Ishikawa (cell line): ENCODE data around the gene PLAAT3.

Experiments
- CEBPB ChIP-seq: IDR thresholded peaks from 2 replicates; pipeline ENCODE4 v1.6.1; 2012
- CREB1 ChIP-seq: IDR thresholded peaks from 2 replicates; pipeline ENCODE4 v1.6.1; 2012; ENCODE audit warnings: low read depth
- EGR1 ChIP-seq: IDR thresholded peaks from 2 replicates; pipeline ENCODE4 v1.6.1; 2012
- EP300 ChIP-seq: IDR thresholded peaks from 2 replicates; pipeline ENCODE4 v1.6.1; 2012; ENCODE audit warnings: borderline replicate concordance
- NFIC ChIP-seq: IDR thresholded peaks from 2 replicates; pipeline ENCODE4 v1.6.1; 2012
- RAD21 ChIP-seq: IDR thresholded peaks from 2 replicates; pipeline ENCODE4 v1.6.1; 2012; ENCODE audit warnings: low read depth
- TAF1 ChIP-seq: IDR thresholded peaks from 2 replicates; pipeline ENCODE4 v1.6.1; 2012; ENCODE audit warnings: low read depth, mild to moderate bottlenecking
- TCF12 ChIP-seq: IDR thresholded peaks from 2 replicates; pipeline ENCODE4 v1.6.1; 2012; ENCODE audit warnings: low read depth
- TEAD4 ChIP-seq: IDR thresholded peaks from 2 replicates; pipeline ENCODE4 v1.6.1; 2012
- YY1 ChIP-seq: IDR thresholded peaks from 2 replicates; pipeline ENCODE4 v1.6.1; 2012; ENCODE audit warnings: low read depth
- ZBTB7A ChIP-seq: IDR thresholded peaks from 2 replicates; pipeline ENCODE4 v1.6.1; 2012; ENCODE audit warnings: low read depth
- TF ChIP-seq, protein P1 (sequence below): IDR thresholded peaks from 2 replicates; pipeline ENCODE4 v1.6.1; 2012
- TF ChIP-seq, protein P2 (sequence below): IDR thresholded peaks from 2 replicates; pipeline ENCODE4 v1.6.1; 2012; ENCODE audit warnings: low read depth, mild to moderate bottlenecking
- TF ChIP-seq, protein P3 (sequence below): IDR thresholded peaks from 2 replicates; pipeline ENCODE4 v1.6.1; 2012

The PLAAT3 gene

DNA sequence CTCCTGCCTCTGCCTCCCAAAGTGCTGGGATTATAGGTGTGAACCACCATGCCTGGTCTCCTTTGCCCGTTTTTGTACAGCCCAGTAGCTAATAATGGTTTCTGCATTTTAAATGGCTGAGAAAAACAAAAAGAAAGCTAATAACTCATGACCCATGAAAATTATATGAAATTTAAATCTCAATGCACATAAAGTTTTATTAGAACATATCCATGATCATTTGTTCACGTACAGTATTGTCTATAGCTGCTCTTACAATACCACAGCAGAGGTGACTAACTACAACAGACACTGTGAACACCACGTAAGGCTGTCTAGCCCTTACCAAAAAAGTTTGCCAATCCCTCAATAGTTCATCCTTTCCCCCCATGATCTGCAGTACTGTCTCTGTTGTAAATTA lies 44.7 kb downstream of the PLAAT3 start:
- no peak for TF ChIP-seq TCF12
- TF ChIP-seq YY1, result no peak
- TF ChIP-seq, protein P1, sequence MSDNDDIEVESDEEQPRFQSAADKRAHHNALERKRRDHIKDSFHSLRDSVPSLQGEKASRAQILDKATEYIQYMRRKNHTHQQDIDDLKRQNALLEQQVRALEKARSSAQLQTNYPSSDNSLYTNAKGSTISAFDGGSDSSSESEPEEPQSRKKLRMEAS, result no peak
- no peak for TF ChIP-seq TEAD4
- TF ChIP-seq, protein P2, sequence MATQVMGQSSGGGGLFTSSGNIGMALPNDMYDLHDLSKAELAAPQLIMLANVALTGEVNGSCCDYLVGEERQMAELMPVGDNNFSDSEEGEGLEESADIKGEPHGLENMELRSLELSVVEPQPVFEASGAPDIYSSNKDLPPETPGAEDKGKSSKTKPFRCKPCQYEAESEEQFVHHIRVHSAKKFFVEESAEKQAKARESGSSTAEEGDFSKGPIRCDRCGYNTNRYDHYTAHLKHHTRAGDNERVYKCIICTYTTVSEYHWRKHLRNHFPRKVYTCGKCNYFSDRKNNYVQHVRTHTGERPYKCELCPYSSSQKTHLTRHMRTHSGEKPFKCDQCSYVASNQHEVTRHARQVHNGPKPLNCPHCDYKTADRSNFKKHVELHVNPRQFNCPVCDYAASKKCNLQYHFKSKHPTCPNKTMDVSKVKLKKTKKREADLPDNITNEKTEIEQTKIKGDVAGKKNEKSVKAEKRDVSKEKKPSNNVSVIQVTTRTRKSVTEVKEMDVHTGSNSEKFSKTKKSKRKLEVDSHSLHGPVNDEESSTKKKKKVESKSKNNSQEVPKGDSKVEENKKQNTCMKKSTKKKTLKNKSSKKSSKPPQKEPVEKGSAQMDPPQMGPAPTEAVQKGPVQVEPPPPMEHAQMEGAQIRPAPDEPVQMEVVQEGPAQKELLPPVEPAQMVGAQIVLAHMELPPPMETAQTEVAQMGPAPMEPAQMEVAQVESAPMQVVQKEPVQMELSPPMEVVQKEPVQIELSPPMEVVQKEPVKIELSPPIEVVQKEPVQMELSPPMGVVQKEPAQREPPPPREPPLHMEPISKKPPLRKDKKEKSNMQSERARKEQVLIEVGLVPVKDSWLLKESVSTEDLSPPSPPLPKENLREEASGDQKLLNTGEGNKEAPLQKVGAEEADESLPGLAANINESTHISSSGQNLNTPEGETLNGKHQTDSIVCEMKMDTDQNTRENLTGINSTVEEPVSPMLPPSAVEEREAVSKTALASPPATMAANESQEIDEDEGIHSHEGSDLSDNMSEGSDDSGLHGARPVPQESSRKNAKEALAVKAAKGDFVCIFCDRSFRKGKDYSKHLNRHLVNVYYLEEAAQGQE, result no peak
- no peak for TF ChIP-seq RAD21
- no peak for TF ChIP-seq NFIC
- TF ChIP-seq EGR1, result no peak
- TF ChIP-seq CREB1, result no peak
- TF ChIP-seq CEBPB, result no peak
- TF ChIP-seq TAF1, result no peak

DNA sequence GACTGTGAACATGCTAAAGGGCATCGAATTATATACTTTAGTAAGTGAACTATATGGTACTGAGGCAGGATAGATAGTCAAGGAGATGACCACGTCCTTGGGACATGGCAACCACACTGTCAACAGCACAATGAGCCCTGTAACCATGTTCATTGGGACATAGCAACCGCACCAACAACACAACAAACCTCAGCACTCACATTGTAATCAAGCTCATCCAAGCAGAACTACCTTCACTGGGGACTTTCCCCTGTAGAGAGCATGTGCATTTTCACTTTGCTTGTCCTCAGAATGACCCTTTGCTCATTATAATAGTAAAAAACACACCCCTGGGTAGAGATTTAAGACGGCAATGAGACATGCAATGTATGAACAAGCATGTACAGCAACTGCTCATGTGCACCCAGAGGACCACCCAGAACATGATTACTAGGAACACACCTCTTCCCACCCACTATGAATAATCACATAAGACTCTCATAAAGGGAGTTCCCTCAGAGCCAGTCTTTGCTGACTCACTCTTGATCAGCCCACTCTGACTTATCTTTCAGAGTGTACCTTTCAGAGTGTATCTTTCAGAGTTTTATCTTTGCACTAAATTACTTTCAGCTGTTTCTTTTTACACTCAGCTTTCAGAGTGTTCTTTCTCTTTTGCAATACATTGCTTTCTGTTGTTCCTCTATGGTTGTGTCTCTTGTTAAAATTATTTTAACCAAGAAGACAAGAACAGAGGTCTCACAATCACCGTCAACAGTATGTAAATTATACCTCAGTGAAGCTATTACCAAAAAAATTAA lies 47.0 kb downstream of the PLAAT3 start:
- TF ChIP-seq EP300 (no peak), ZBTB7A (no peak), TCF12 (no peak)

DNA sequence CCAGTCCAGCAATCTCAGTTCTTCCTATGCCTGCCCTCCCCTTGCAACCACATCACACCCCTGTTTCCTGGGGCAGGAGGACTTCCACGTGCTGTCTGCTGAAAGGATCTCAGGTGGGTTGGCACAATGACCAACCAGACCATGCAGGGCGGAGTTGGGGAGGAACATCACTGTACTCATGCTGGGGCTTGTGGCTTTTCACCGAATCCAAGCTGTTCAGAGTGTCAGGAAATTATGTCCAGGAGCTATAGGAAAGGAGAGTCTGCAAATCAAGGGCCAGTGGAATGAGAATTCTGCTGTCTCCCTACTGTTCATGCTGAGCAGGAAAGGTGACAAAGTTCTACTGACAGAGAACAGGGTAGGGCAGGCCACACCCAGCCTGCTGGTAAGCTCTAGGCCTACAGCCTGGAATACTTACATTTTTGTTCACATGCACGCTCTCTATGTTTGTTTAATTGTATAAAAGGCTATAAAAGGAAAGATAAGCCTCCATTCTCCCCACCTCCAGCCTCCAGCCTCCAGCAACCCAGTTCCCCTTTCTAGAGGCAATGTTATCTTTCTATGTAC lies 49.4 kb downstream of the PLAAT3 start:
- TF ChIP-seq, protein P1, result peak; percentile 36; the same call in 1 of the 2 replicates
- TF ChIP-seq NFIC (no peak), TEAD4 (no peak)

DNA sequence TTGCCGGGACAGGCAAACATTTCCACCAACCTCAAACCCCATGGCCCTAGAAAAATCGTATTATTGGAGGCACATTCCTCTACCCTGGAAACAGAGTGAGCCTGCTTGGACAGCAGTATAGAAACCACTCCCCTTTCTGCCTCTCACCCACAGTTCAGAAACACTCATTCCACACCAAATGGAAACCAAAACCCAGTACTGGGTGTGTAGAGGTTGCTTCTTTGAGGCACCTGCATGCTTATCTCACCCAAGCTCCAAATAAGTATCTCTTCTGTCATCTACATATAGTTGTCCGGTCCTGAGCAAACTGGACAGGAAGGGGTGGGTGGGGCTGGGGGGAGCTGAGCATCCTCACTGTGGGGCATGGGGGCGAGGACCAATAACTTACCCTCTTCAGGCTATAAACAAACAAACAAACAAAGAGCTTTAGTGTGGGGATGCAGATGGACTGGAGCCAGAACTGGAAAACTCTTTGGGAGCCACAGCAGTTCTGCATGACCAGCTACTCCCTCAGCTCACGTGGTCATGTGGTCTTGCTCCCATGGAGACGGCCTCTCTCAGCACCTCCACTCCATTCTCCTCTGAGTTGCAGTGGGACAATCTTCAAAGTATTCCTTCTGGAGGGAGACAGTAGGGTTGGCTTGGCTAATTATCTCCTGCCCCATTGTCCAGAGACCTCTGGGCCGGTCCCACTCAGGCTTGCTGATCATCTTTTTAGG lies 50.0 kb downstream of the PLAAT3 start:
- TF ChIP-seq, protein P2, result no peak
- TF ChIP-seq, protein P3, sequence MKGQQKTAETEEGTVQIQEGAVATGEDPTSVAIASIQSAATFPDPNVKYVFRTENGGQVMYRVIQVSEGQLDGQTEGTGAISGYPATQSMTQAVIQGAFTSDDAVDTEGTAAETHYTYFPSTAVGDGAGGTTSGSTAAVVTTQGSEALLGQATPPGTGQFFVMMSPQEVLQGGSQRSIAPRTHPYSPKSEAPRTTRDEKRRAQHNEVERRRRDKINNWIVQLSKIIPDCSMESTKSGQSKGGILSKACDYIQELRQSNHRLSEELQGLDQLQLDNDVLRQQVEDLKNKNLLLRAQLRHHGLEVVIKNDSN, result peak; percentile 91
- no peak for TF ChIP-seq TAF1

DNA sequence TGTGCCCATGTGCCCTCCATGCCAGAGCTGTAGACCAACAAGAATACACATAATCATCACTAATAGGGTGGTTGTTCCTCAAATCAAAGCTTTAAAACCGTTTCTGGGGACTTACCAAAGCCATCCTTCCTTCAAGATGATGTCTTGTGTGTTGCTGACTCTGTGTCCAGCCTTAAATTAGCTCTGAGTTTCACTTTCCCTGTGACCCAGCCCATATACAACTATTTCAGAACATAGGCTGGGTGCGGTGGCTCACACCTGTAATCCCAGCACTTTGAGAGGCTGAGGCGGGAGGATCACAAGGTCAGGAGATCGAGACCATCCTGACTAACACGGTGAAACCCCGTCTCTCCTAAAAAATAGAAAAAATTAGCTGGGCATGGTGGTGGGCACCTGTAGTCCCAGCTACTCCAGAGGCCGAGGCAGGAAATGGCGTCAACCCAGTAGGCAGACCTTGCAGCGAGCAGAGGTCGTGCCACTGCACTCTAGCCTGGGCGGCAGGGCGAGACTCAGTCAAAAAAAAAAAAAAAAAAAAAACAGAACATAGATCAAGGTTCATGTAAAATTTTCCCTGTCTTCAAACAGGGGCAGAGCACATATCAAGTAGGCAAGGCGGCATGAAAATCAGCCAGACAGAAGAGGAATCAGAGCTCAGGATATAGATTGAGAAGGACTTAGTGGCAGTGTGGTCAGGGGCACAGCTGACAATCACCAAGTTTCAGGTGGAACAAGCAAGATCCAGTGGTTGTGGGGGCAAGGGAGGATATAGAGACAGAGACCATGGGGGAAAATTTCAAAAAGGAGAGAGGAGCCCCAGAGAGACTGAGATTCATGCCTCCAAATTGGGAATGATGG lies 50.8 kb downstream of the PLAAT3 start, which contains the start of gene PLAAT2:
Gene PLAAT2, minus strand, starts transcription at position 179 of the 855 bp plus-strand sequence. Its CDS starts 55 bp downstream, at position 124.
- TF ChIP-seq EP300 (no peak), RAD21 (no peak), TCF12 (no peak), ZBTB7A (no peak), NFIC (no peak), TAF1 (no peak), EGR1 (no peak), CEBPB (no peak), YY1 (no peak), CREB1 (no peak)
- TF ChIP-seq, protein P2, result no peak
- TF ChIP-seq, protein P1, result no peak
- TF ChIP-seq, protein P3, result no peak
